GM23338 (cell line): ENCODE measurements around the gene DENND4A.

ENCODE experiments used
- EZH2 ChIP-seq: fragments of 200-600 bp; sonication (generic); IDR thresholded peaks from one replicate; pipeline ENCODE4 v1.8.0; 2017; ENCODE audit warnings: antibody characterized with exemption, mild to moderate bottlenecking, low read depth; ENCODE audit not compliant: unreplicated experiment
- EZH2phosphoT487 ChIP-seq: fragments of 200-600 bp; sonication (generic); IDR thresholded peaks from one replicate; pipeline ENCODE4 v1.8.1; 2018; ENCODE audit warnings: antibody characterized with exemption; ENCODE audit not compliant: unreplicated experiment
- POLR2AphosphoS5 ChIP-seq: IDR thresholded peaks from 2 replicates; pipeline ENCODE4 v1.6.1; 2016; ENCODE audit warnings: antibody characterized with exemption, low read depth
- ZNF331 ChIP-seq: fragments of 250-450 bp; sonication (Bioruptor Pico); IDR thresholded peaks from 2 replicates; pipeline ENCODE4 v1.5.0; 2020; ENCODE audit warnings: low read depth, mild to moderate bottlenecking, moderate library complexity
- TF ChIP-seq, protein P1 (sequence below), 2 experiments: fragments of 200-600 bp in 1 of 2; sonication (generic) in 1 of 2; conservative IDR thresholded peaks; 2 replicates each; pipeline versions ENCODE4 v1.5.1 to v1.6.1; 2016 to 2017; ENCODE audit warnings: antibody characterized with exemption in 2 of 2, low read depth in 2 of 2, mild to moderate bottlenecking in 2 of 2, moderate library complexity in 1 of 2
- TF ChIP-seq, protein P2 (sequence below): IDR thresholded peaks from one replicate; pipeline ENCODE4 v1.6.1; 2018; ENCODE audit warnings: antibody characterized with exemption; ENCODE audit not compliant: unreplicated experiment

DNA sequence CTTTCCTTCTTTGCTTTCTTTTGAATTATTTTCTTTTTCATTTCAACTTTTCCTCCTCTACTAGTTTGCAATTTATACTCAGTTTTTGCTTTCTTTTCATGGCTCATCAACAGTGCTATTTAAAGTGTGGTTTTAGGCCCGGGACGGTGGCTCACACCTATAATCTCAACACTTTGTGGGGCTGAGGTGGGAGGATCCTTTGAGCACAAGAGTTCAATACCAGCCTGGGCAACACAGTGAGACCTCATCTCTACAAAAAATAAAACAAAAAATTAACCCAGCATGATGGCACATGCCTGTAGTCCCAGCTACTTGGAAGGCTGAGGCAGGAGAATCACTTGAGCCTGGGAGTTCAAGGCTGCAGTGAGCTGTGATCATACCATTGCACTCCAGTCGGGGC, 20.4 kb upstream of the DENND4A start:
- TF ChIP-seq, protein P1, sequence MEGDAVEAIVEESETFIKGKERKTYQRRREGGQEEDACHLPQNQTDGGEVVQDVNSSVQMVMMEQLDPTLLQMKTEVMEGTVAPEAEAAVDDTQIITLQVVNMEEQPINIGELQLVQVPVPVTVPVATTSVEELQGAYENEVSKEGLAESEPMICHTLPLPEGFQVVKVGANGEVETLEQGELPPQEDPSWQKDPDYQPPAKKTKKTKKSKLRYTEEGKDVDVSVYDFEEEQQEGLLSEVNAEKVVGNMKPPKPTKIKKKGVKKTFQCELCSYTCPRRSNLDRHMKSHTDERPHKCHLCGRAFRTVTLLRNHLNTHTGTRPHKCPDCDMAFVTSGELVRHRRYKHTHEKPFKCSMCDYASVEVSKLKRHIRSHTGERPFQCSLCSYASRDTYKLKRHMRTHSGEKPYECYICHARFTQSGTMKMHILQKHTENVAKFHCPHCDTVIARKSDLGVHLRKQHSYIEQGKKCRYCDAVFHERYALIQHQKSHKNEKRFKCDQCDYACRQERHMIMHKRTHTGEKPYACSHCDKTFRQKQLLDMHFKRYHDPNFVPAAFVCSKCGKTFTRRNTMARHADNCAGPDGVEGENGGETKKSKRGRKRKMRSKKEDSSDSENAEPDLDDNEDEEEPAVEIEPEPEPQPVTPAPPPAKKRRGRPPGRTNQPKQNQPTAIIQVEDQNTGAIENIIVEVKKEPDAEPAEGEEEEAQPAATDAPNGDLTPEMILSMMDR (conservative IDR thresholded peaks at IDR 0.05; ENCODE audit: low read depth in 2 of 2) = no peak
- TF ChIP-seq EZH2phosphoT487 (no peak), ZNF331 (CRISPR knock-in tag) (no peak), EZH2 (no peak), POLR2AphosphoS5 (no peak)
- TF ChIP-seq, protein P2, sequence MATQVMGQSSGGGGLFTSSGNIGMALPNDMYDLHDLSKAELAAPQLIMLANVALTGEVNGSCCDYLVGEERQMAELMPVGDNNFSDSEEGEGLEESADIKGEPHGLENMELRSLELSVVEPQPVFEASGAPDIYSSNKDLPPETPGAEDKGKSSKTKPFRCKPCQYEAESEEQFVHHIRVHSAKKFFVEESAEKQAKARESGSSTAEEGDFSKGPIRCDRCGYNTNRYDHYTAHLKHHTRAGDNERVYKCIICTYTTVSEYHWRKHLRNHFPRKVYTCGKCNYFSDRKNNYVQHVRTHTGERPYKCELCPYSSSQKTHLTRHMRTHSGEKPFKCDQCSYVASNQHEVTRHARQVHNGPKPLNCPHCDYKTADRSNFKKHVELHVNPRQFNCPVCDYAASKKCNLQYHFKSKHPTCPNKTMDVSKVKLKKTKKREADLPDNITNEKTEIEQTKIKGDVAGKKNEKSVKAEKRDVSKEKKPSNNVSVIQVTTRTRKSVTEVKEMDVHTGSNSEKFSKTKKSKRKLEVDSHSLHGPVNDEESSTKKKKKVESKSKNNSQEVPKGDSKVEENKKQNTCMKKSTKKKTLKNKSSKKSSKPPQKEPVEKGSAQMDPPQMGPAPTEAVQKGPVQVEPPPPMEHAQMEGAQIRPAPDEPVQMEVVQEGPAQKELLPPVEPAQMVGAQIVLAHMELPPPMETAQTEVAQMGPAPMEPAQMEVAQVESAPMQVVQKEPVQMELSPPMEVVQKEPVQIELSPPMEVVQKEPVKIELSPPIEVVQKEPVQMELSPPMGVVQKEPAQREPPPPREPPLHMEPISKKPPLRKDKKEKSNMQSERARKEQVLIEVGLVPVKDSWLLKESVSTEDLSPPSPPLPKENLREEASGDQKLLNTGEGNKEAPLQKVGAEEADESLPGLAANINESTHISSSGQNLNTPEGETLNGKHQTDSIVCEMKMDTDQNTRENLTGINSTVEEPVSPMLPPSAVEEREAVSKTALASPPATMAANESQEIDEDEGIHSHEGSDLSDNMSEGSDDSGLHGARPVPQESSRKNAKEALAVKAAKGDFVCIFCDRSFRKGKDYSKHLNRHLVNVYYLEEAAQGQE = no peak
